Transverse colon (tissue), 4 donors: ENCODE results near the gene ZBTB4. TPM values are rescaled to one million over a fixed set of nuclear protein-coding genes. Genes with fewer than 3 reads are reported as not detected.

ENCODE experiments used
- DNase-seq: peaks from one replicate; pipeline ENCODE4 v3.0.0-alpha.2; 2019
- H3K27ac ChIP-seq, 4 donors: fragments of 200-600 bp; sonication (generic); 2 replicates each; pipeline ENCODE4 v1.5.1; 2016 to 2018; ENCODE audit warnings: inconsistent platforms in 4 of 4
- H3K27me3 ChIP-seq: fragments of 200-600 bp; sonication (generic); 2 replicates; pipeline ENCODE4 v1.5.1; 2017; ENCODE audit warnings: inconsistent platforms
- H3K36me3 ChIP-seq, 4 donors: fragments of 200-600 bp; sonication (generic); 2 replicates each; pipeline ENCODE4 v1.5.1; 2017 to 2019; ENCODE audit warnings: inconsistent platforms in 4 of 4
- H3K4me1 ChIP-seq, 4 donors: fragments of 200-600 bp; sonication (generic); 2 replicates each; pipeline ENCODE4 v1.5.1; 2017 to 2020; ENCODE audit warnings: inconsistent platforms in 4 of 4
- H3K4me3 ChIP-seq, 4 donors: fragments of 200-600 bp; sonication (generic); 1 replicate in 1 of 4; 2 replicates in 3 of 4; pipeline versions ENCODE4 v1.5.1 to v1.6.1; 2017 to 2019; ENCODE audit warnings: inconsistent platforms in 4 of 4
- H3K9me3 ChIP-seq, 2 donors: fragments of 200-600 bp; sonication (generic); 2 replicates each; pipeline ENCODE4 v1.5.1; 2017 to 2019; ENCODE audit warnings: inconsistent platforms in 2 of 2
- CTCF ChIP-seq, 5 experiments: fragments of 200-600 bp in 3 of 5; fragments of 450-650 bp in 2 of 5; sonication (generic) in 3 of 5; IDR thresholded peaks; 1 replicate in 2 of 5; 2 replicates in 3 of 5; pipeline ENCODE4 v1.5.1; 2016 to 2017; ENCODE audit warnings: antibody characterized with exemption in 5 of 5, inconsistent platforms in 3 of 5, mild to moderate bottlenecking in 2 of 5, moderate library complexity in 1 of 5
- EP300 ChIP-seq: sonication (generic); formaldehyde crosslinking; IDR thresholded peaks from one replicate; pipeline ENCODE4 v1.6.1; 2017; ENCODE audit warnings: antibody characterized with exemption, low read depth
- POLR2A ChIP-seq: fragments of 450-650 bp; IDR thresholded peaks from one replicate; pipeline ENCODE4 v1.6.1; 2016; ENCODE audit warnings: antibody characterized with exemption, mild to moderate bottlenecking, moderate library complexity
- POLR2AphosphoS5 ChIP-seq, 3 donors: sonication (generic); formaldehyde crosslinking; IDR thresholded peaks; one replicate each; pipeline ENCODE4 v1.6.1; 2016; ENCODE audit warnings: antibody characterized with exemption in 3 of 3
- WGBS, 2 donors: methylation state at CpG; one replicate each; pipeline ENCODE4 v1.1.5; 2018; ENCODE audit warnings: low coverage in 1 of 2; 5-methylcytosine and 5-hydroxymethylcytosine counted together
- in situ Hi-C, 4 donors: fragments of 200-750 bp; cut with MboI; loops; one replicate each; pipeline versions ENCODE4 v1.15.0 to v1.15.1; 2017; ENCODE audit warnings: low sequenced_read_pairs in 3 of 4, low pct_ligation_motif_present in 1 of 4, low pct_unique_long_range_greater_than_20kb in 1 of 4
- intact Hi-C: fragments of 100-400 bp; cut with DNase I; formaldehyde crosslinking; loops from one replicate; pipeline ENCODE4 v1.15.1; 2023; ENCODE audit warnings: low total_unique reads
- total RNA-seq, 4 donors: library from RNA; depleted of rRNA; stranded (reverse); fragments of >200 nt; gene quantifications; one replicate each; pipeline ENCODE4 v1.1.0, GENCODE V29; 2016

ZBTB4 gene
- total RNA-seq, 4 donors from 2014 or later, result 18.3 to 48.6 (median 23.2) TPM

GRCh38 chr17:7511108-7511507 lies 31.7 kb upstream of the ZBTB4 start:
- no peak for DNase-seq
- H3K9me3 ChIP-seq, result no peaks in the 10 kb centered on the region
- in situ Hi-C loops (no loop called here), intact Hi-C loops (no loop called here)
- H3K27ac ChIP-seq, result no peak overlapping the region
- H3K27me3 ChIP-seq, result no peaks in the 10 kb centered on the region
- H3K36me3 ChIP-seq, result peaks cover 0 to 56% (median 25%) of the 10 kb centered on the region in 4 donors
- TF ChIP-seq CTCF (IDR thresholded peaks at IDR 0.05) (no peak), EP300 (no peak), POLR2A (no peak), POLR2AphosphoS5 (IDR thresholded peaks at IDR 0.05) (no peak)
- 57 to 85% methylated on average over 4 to 10 of the region's 10 CpGs for WGBS, 2 donors
- H3K4me3 ChIP-seq, result no peak overlapping the region
- H3K4me1 ChIP-seq, result peaks cover 0 to 13% (median 9%) of the 10 kb centered on the region in 4 donors

GRCh38 chr17:7509937-7510336 lies 30.5 kb upstream of the ZBTB4 start:
- no peak overlapping the region for H3K27ac ChIP-seq
- no peaks in the 10 kb centered on the region for H3K27me3 ChIP-seq
- intact Hi-C loops (no loop called here), in situ Hi-C loops (no loop called here)
- no peaks in the 10 kb centered on the region for H3K9me3 ChIP-seq
- 75 to 85% methylated on average over 2 to 5 of the region's 5 CpGs for whole genome bisulfite sequencing, 2 donors
- peaks cover 0 to 8% (median under 1%) of the 10 kb centered on the region in 4 donors for H3K4me1 ChIP-seq
- TF ChIP-seq POLR2A, result no peak
- TF ChIP-seq EP300, result no peak
- TF ChIP-seq POLR2AphosphoS5 (IDR thresholded peaks at IDR 0.05), result no peak
- peaks cover 0 to 66% (median 30%) of the 10 kb centered on the region in 4 donors for H3K36me3 ChIP-seq
- H3K4me3 ChIP-seq, result no peak overlapping the region
- no peak for DNase-seq

GRCh38 chr17:7508846-7509245 lies 29.4 kb upstream of the ZBTB4 start:
- intact Hi-C loops (no loop called here), in situ Hi-C loops (no loop called here)
- TF ChIP-seq POLR2A, result no peak
- no peak for TF ChIP-seq CTCF (IDR thresholded peaks at IDR 0.05)
- no peak for TF ChIP-seq POLR2AphosphoS5 (IDR thresholded peaks at IDR 0.05)
- TF ChIP-seq EP300, result no peak
- H3K36me3 ChIP-seq, result peaks cover 0 to 68% (median 32%) of the 10 kb centered on the region in 4 donors
- H3K4me1 ChIP-seq, result peaks cover 0 to 7% (median 0%) of the 10 kb centered on the region in 4 donors
- no peak overlapping the region for H3K27ac ChIP-seq
- H3K9me3 ChIP-seq, result no peaks in the 10 kb centered on the region
- 85 to 96% methylated on average over 5 to 9 of the region's 9 CpGs for WGBS, 2 donors
- H3K27me3 ChIP-seq, result no peaks in the 10 kb centered on the region
- no peak for DNase-seq
- H3K4me3 ChIP-seq, result no peak overlapping the region

DNA sequence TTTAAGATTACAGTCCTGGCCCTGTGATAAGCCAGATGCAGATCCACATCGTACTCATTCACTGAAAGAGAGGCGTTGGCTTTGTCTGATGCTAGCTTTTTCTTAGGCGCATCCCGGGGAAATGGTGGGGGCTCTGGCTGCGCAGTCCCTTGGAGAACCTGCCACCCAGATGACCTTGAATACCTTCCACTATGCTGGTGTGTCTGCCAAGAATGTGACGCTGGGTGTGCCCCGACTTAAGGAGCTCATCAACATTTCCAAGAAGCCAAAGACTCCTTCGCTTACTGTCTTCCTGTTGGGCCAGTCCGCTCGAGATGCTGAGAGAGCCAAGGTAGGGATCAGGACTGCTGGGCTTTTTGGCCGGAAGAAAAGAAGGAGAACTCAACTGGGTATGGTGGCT lies 28.7 kb upstream of the ZBTB4 start:
- H3K27me3 ChIP-seq, result no peaks in the 10 kb centered on the region
- H3K9me3 ChIP-seq, result no peaks in the 10 kb centered on the region
- 70 to 86% methylated on average over 2 to 11 of the region's 11 CpGs for WGBS, 2 donors
- H3K27ac ChIP-seq, result no peak overlapping the region
- DNase-seq, result no peak
- H3K36me3 ChIP-seq, result peaks cover 0 to 75% (median 34%) of the 10 kb centered on the region in 4 donors
- peaks cover 0 to 7% (median 0%) of the 10 kb centered on the region in 4 donors for H3K4me1 ChIP-seq
- in situ Hi-C loops (no loop called here), intact Hi-C loops (no loop called here)
- H3K4me3 ChIP-seq, result no peak overlapping the region
- no peak for TF ChIP-seq POLR2A
- TF ChIP-seq EP300, result no peak

- peaks cover 0 to 86% (median 38%) of the 10 kb centered on the region in 4 donors for H3K36me3 ChIP-seq
- no peaks in the 10 kb centered on the region for H3K9me3 ChIP-seq
- in situ Hi-C loops (no loop called here), intact Hi-C loops (no loop called here)
- TF ChIP-seq EP300, result no peak
- no peak for TF ChIP-seq CTCF (IDR thresholded peaks at IDR 0.05)
- TF ChIP-seq POLR2A, result no peak
- no peak for TF ChIP-seq POLR2AphosphoS5 (IDR thresholded peaks at IDR 0.05)
- WGBS, 2 donors, result 95% methylated on average over 8 of the region's 8 CpGs; no CpG with 5 or more reads in 1 of the 2 donors
- H3K4me3 ChIP-seq, result no peak overlapping the region
- H3K27ac ChIP-seq, result no peak overlapping the region
- no peak for DNase-seq
- peaks cover 0 to 7% (median 0%) of the 10 kb centered on the region in 4 donors for H3K4me1 ChIP-seq
- no peaks in the 10 kb centered on the region for H3K27me3 ChIP-seq
These were observed 24.1 kb upstream of the ZBTB4 start for GRCh38 chr17:7503521-7503920.
